HG02870 (cell line): Measurements from ENCODE around the gene TMEM91.
"Not testable (repeated sequence)": the region's sequence is repeated elsewhere in the genome, so short reads cannot be mapped to it uniquely, and the experiment has no call there.

ENCODE experiments used
- ATAC-seq: cut with Tn5 transposase; IDR thresholded peaks from one replicate; pipeline ENCODE4 v1.9.1; 2021; ENCODE audit warnings: mild to moderate bottlenecking, moderate library complexity; ENCODE audit not compliant: unreplicated experiment

Gene TMEM91

GRCh38 chr19:41373993-41374392 lies 2.3 kb upstream of the TMEM91 start:
- no peak for ATAC-seq

GRCh38 chr19:41376998-41377365 lies 649 bp downstream of the TMEM91 start:
- no peak for ATAC-seq

- ATAC-seq, result peak; percentile 71
Measured at GRCh38 chr19:41377977-41378709, 1.8 kb downstream of the TMEM91 start.

GRCh38 chr19:41381536-41381935 lies 5.2 kb downstream of the TMEM91 start:
- ATAC-seq, result not testable (repeated sequence)

- ATAC-seq, result no peak
Measured at GRCh38 chr19:41384351-41384750, 8.0 kb downstream of the TMEM91 start.

- no peak for ATAC-seq
Measured at GRCh38 chr19:41386442-41386841, 10.1 kb downstream of the TMEM91 start.

GRCh38 chr19:41391618-41392017 lies 15.3 kb downstream of the TMEM91 start:
- ATAC-seq, result no peak

- no peak for ATAC-seq
Measured at GRCh38 chr19:41392775-41393174, 16.4 kb downstream of the TMEM91 start.

GRCh38 chr19:41395355-41395754 lies 19.0 kb downstream of the TMEM91 start:
- no peak for ATAC-seq

GRCh38 chr19:41397086-41398049 lies 21.0 kb downstream of the TMEM91 start, which contains the start of the genes BCKDHA and EXOSC5:
Gene BCKDHA (plus strand): TSS chr19:41397818. CDS start chr19:41397828, 10 bp downstream.
Gene EXOSC5 (minus strand): TSS chr19:41397359. CDS start chr19:41397328, 31 bp downstream.
- ATAC-seq, result peak; percentile 93

- ATAC-seq, result no peak
Measured at GRCh38 chr19:41398050-41398418, 21.7 kb downstream of the TMEM91 start.

- no peak for ATAC-seq
Measured at GRCh38 chr19:41398598-41398997, 22.3 kb downstream of the TMEM91 start.

- ATAC-seq, result no peak
Measured at GRCh38 chr19:41399091-41399490, 22.8 kb downstream of the TMEM91 start.

GRCh38 chr19:41399525-41399924 lies 23.2 kb downstream of the TMEM91 start:
- no peak for ATAC-seq

- ATAC-seq, result no peak
Measured at GRCh38 chr19:41401483-41401882, 25.1 kb downstream of the TMEM91 start.

GRCh38 chr19:41402010-41402409 lies 25.7 kb downstream of the TMEM91 start:
- ATAC-seq, result no peak

- ATAC-seq, result no peak
Measured at GRCh38 chr19:41403181-41403970, 27.0 kb downstream of the TMEM91 start.

- no peak for ATAC-seq
Measured at GRCh38 chr19:41405776-41406175, 29.4 kb downstream of the TMEM91 start.

GRCh38 chr19:41407271-41407670 lies 30.9 kb downstream of the TMEM91 start:
- ATAC-seq, result no peak

- ATAC-seq, result no peak
Measured at GRCh38 chr19:41408256-41408655, 31.9 kb downstream of the TMEM91 start.

GRCh38 chr19:41408846-41409245 lies 32.5 kb downstream of the TMEM91 start:
- not testable (repeated sequence) for ATAC-seq
